ENCODE data around the gene MT1F. TPM values are rescaled to one million over a fixed set of nuclear protein-coding genes. Genes with fewer than 3 reads are reported as not detected.

Gene MT1F
- total and polyA plus RNA-seq, 2 of the 4 experiments (the other 2 are of a cell fraction): 0.56 TPM; not detected in 1

DNA sequence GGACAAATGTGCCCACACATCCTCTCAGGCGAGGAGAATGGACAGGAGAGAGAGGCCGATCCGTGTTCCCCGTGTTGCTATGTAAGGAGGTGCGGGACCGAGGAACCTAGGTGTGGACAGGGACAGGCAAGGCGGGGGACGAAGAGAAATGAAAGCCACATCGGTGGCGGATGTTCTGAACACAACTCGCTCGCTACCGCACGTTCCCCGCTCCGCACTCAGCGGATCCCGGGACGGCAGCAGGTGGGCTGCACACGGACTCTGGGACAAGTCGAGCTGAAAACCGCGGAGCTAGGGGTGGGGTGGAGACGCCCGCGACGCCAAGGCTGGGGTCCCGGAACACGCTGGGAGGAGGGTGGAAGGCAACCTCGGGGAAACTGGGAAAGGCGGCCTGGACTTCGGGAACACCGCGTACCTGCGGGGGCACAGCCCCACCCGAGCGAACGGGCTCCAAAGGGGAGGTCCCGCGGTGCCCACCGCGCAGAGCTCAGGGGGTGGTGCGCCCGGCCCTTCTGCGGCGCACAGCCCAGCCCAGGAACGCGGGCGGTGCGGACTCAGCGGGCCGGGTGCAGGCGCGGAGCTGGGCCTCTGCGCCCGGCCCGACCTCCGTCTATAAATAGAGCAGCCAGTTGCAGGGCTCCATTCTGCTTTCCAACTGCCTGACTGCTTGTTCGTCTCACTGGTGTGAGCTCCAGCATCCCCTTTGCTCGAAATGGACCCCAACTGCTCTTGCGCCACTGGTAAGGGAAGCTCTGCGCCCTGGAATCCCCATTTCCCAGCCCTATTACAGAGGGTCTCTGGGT lies 32.4 kb upstream of the MT1F start, which contains the start of gene MT1E:
Gene MT1E (plus strand): TSS at position 642 of the 803 bp plus-strand sequence. CDS start 71 bp downstream, at position 713.
- Histone ChIP-seq H2AK5ac (ENCODE audit: low read depth, low read length) (peak within 1 kb of the TSS; percentile 100), H3K27me3 (ENCODE audit: control insufficient read depth, insufficient read depth, low read length) (no peaks in the 10 kb centered on the region), H3K23ac (ENCODE audit: low read depth, low read length) (peak within 1 kb of the TSS; percentile 96), H2BK5ac (ENCODE audit: low read depth, low read length, poor library complexity, severe bottlenecking) (peak within 1 kb of the TSS; percentile 92), H4K5ac (ENCODE audit: low read depth, low read length) (peak within 1 kb of the TSS; percentile 98), H3K4me3 (ENCODE audit: insufficient read depth, low read depth, low read length) (peak within 1 kb of the TSS; percentile 51), H2AK9ac (replicated peaks; ENCODE audit: low read depth, low read length, poor library complexity) (peak within 1 kb of the TSS; percentile 97), H2BK120ac (ENCODE audit: low read depth, low read length) (peak within 1 kb of the TSS; percentile 92), H3K18ac (ENCODE audit: low read depth, low read length) (peak within 1 kb of the TSS; percentile 91), H3K27ac (ENCODE audit: insufficient read depth, low read length) (peak within 1 kb of the TSS; percentile 85), H2AFZ (replicated peaks; ENCODE audit: low read length, poor library complexity) (peak within 1 kb of the TSS; percentile 98), H2BK15ac (ENCODE audit: low read depth, low read length) (peak within 1 kb of the TSS; percentile 95), H2BK20ac (ENCODE audit: low read depth, low read length) (peak within 1 kb of the TSS; percentile 79), H3K9me3 (ENCODE audit: control insufficient read depth, insufficient read depth, low read length) (no peaks in the 10 kb centered on the region), H4K8ac (ENCODE audit: low read depth in 2 of 2, low read length in 2 of 2) (peak within 1 kb of the TSS; percentile 97 to 98), H3K9ac (ENCODE audit: low read depth, low read length) (peak within 1 kb of the TSS; percentile 84), H3K14ac (replicated peaks; ENCODE audit: low read depth, low read length) (peak within 1 kb of the TSS; percentile 96), H3K4ac (ENCODE audit: low read depth, low read length) (peak within 1 kb of the TSS; percentile 97), H3K56ac (ENCODE audit: extremely low read depth, insufficient read depth, low read length) (peak within 1 kb of the TSS; percentile 88), H3K36me3 (ENCODE audit: control insufficient read depth, insufficient read depth, low read length) (no peaks in the 10 kb centered on the region), H4K91ac (ENCODE audit: insufficient read depth, low read depth, low read length) (peak within 1 kb of the TSS; percentile 96), H3K4me1 (ENCODE audit: control insufficient read depth, insufficient read depth, low read length) (peaks cover 17% of the 10 kb centered on the region), H3K4me2 (ENCODE audit: low read depth, low read length) (peak within 1 kb of the TSS; percentile 96), H4K20me1 (ENCODE audit: insufficient read depth, low read length) (no peaks in the 10 kb centered on the region), H3K9me1 (ENCODE audit: insufficient read depth, low read length) (peaks cover 4% of the 10 kb centered on the region; the same call in 1 of the 2 replicates), H3K79me1 (ENCODE audit: low read depth in 1 of 2, low read length in 2 of 2) (peaks cover 3 to 13% of the 10 kb centered on the region in 2 experiments; a peak in 3 of 4 replicates)
- dilution Hi-C loops (cut with HindIII; ENCODE audit: low sequenced_read_pairs, unreplicated experiment): no loop called here
- TF ChIP-seq, protein P1, sequence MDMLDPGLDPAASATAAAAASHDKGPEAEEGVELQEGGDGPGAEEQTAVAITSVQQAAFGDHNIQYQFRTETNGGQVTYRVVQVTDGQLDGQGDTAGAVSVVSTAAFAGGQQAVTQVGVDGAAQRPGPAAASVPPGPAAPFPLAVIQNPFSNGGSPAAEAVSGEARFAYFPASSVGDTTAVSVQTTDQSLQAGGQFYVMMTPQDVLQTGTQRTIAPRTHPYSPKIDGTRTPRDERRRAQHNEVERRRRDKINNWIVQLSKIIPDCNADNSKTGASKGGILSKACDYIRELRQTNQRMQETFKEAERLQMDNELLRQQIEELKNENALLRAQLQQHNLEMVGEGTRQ (IDR thresholded peaks at IDR 0.05; ENCODE audit: low read depth, low read length): no peak
- no peak for TF ChIP-seq MAFK (IDR thresholded peaks at IDR 0.05; ENCODE audit: low read depth, low read length)
- TF ChIP-seq POLR2A (IDR thresholded peaks at IDR 0.05; ENCODE audit: low read depth, low read length): peak; percentile 95
- TF ChIP-seq CEBPB (IDR thresholded peaks at IDR 0.05; ENCODE audit: low read depth, low read length): no peak
- no peak for TF ChIP-seq CHD1 (IDR thresholded peaks at IDR 0.05; ENCODE audit: low read depth, low read length)
- TF ChIP-seq, protein P2, sequence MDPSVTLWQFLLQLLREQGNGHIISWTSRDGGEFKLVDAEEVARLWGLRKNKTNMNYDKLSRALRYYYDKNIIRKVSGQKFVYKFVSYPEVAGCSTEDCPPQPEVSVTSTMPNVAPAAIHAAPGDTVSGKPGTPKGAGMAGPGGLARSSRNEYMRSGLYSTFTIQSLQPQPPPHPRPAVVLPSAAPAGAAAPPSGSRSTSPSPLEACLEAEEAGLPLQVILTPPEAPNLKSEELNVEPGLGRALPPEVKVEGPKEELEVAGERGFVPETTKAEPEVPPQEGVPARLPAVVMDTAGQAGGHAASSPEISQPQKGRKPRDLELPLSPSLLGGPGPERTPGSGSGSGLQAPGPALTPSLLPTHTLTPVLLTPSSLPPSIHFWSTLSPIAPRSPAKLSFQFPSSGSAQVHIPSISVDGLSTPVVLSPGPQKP (IDR thresholded peaks at IDR 0.05; ENCODE audit: borderline replicate concordance, low read depth, low read length): no peak
- TF ChIP-seq SMC3 (IDR thresholded peaks at IDR 0.05; ENCODE audit: low read depth, low read length): no peak
- in situ Hi-C loops (cut with MboI; ENCODE audit: low sequenced_read_pairs): no loop called here
- DNase-seq (peak; percentile 76), ATAC-seq (ENCODE audit: low read depth) (peak; percentile 91)
- WGBS, 2 experiments (ENCODE audit: extremely low coverage in 2 of 2, insufficient read length in 1 of 2): 13% methylated on average over 30 of the region's 62 CpGs; no CpG with 5 or more reads in 1 of the 2 experiments
- no TSS peak for BruUV-seq (replicated peaks)
- intact Hi-C loops (cut with micrococcal nuclease): loop anchor here (5.0 kb wide), 1 partner anchor 57 kb away; the partner anchor contains the start of gene MT1X
- ChIA-PET CTCF (interaction anchor here (1.5 kb wide), 1 partner anchor 14 kb away, joined by 3 read pairs; no protein-coding TSS in a partner anchor), POLR2A (ENCODE audit: unreplicated experiment) (interaction anchor here (0.6 to 3.8 kb wide), 3 partner anchors 8 to 408 kb away, joined by 3 to 37 read pairs (median 12); partner anchors contain the start of gene MT2A)
